ENCODE measurements around the gene SHQ1. TPM values are rescaled to one million over a fixed set of nuclear protein-coding genes. Genes with fewer than 3 reads are reported as not detected.
"Not testable (repeated sequence)": the region's sequence is repeated elsewhere in the genome, so short reads cannot be mapped to it uniquely, and the experiment has no call there.

Gene SHQ1
- total RNA-seq, 2 experiments from 2014 or later = 27.4 to 30.7 TPM

GRCh38 chr3:72746430-72747411 is 101.5 kb downstream of the SHQ1 start:
- Mint-ChIP-seq H3K27me3 (no peaks in the 10 kb centered on the region), H3K27ac (no peak overlapping the region)
- CTCF ChIA-PET = no interaction called here

DNA sequence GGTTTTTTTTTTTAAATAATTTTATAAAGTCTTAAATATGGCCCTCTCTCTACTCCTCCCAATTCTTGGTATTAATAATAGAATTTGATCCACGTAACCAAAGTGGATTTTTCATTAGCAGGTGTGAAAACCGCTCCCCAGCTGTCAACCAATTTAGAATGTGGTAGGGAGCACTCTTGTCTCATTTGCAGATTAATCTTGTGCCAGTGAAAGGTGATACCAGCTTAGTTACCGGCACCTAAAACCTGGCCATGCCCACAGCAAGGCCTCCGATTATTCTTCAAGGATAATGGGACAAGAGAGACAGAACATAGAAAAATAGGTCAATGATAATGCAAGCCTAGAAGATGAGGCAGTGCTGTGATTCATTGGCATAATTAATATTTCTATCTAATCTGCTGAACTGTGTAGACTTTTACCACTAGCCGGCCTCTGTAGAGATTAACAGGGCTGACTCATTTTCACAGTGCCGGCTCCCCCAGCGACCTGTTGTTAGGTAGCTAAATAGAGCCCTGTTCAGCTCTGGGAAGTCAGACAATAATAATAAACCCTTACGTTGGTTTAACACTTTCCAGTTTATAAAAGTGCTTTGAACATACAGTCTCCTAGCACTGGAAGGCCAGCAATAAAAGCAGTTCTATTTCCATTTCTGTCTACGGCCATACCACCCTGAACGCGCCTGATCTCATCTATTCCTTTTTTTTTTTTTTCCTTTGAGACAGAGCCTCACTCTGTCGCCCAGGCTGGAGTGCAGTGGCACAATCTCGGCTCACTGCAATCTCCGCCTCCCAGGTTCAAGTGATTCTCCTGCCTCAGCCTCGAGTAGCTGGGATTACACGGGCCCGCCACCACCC is 102.9 kb downstream of the SHQ1 start:
- DNase-seq (no peak), ATAC-seq (no peak)
- Mint-ChIP-seq H3K27me3 (no peaks in the 10 kb centered on the region), H3K4me3 (no peak overlapping the region), H3K27ac (no peak overlapping the region), H3K4me1 (peaks cover 4% of the 10 kb centered on the region), H3K36me3 (peaks cover 13% of the 10 kb centered on the region), H3K9me3 (ENCODE audit: low read depth) (no peaks in the 10 kb centered on the region)
- CTCF ChIA-PET = no interaction called here

More at GRCh38 chr3:72746430-72747411, 101.5 kb downstream of the SHQ1 start:
- DNase-seq = no peak
- H3K9me3 Mint-ChIP-seq (ENCODE audit: low read depth) = no peaks in the 10 kb centered on the region
- no peak overlapping the region for H3K4me3 Mint-ChIP-seq
- ATAC-seq = no peak
- peaks cover 2% of the 10 kb centered on the region for H3K4me1 Mint-ChIP-seq
- peaks cover 13% of the 10 kb centered on the region for H3K36me3 Mint-ChIP-seq

- Mint-ChIP-seq H3K4me3 (no peak overlapping the region), H3K27ac (no peak overlapping the region), H3K4me1 (peaks cover 4% of the 10 kb centered on the region), H3K27me3 (no peaks in the 10 kb centered on the region), H3K36me3 (peaks cover 5% of the 10 kb centered on the region), H3K9me3 (ENCODE audit: low read depth) (no peaks in the 10 kb centered on the region)
- DNase-seq = no peak
- ATAC-seq = no peak
- CTCF ChIA-PET = no interaction called here
Observed at GRCh38 chr3:72744330-72744729, 103.9 kb downstream of the SHQ1 start.

DNA sequence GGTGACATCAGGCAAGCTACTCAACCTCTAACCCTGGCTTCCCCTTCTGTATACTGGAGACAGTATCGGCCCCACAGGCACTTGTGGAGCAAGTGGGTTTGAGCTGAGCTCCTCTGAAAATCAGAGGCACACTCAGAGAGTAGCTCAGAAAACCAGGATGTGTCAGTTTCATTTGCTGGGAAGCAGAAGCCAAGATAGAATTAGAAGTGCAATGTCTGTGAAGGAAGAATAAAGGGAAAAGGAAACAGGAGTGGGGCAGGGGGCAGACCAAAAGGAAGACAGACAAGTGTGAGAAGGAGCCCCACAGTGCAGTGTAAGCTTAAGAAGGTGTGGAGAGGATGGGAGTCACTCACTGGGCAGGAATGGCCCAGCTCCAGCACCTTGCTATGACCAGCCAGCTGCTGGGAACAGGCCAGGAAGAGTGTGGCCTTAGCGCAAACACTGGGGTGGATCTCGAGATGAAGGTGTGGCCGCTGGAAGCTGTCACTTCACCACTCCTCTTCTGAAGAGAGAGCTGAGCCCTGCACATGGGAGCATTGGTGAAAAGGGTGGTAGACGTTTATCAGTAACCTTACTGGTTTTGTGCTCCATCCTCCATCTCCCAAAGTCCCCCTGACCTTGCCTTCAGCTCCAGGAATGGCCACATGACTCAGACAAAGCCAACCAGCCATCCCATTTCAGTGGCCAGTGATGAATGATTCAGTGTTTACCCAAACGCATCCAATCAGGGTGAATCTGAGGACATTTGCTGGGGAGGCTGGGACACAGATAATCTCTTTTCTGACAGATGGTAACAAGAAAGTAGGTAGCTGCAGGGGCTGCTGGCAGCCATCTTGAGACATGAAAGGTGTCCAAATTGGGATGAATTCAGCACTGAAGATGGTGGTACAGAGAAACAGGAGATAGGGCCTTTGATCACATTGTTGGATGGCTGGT is 108.4 kb downstream of the SHQ1 start:
- DNase-seq (no peak), ATAC-seq (no peak)
- Mint-ChIP-seq H3K27me3 (no peaks in the 10 kb centered on the region), H3K9me3 (ENCODE audit: low read depth) (no peaks in the 10 kb centered on the region), H3K4me3 (peak overlapping the region; percentile 72), H3K27ac (peak overlapping the region; percentile 44), H3K36me3 (no peaks in the 10 kb centered on the region), H3K4me1 (peaks cover 17% of the 10 kb centered on the region)
- CTCF ChIA-PET = interaction anchor here (0.6 to 1.3 kb wide), 4 partner anchors 12 to 257 kb away, joined by 3 to 4 read pairs (median 3); partner anchors contain the start of gene PPP4R2

DNA sequence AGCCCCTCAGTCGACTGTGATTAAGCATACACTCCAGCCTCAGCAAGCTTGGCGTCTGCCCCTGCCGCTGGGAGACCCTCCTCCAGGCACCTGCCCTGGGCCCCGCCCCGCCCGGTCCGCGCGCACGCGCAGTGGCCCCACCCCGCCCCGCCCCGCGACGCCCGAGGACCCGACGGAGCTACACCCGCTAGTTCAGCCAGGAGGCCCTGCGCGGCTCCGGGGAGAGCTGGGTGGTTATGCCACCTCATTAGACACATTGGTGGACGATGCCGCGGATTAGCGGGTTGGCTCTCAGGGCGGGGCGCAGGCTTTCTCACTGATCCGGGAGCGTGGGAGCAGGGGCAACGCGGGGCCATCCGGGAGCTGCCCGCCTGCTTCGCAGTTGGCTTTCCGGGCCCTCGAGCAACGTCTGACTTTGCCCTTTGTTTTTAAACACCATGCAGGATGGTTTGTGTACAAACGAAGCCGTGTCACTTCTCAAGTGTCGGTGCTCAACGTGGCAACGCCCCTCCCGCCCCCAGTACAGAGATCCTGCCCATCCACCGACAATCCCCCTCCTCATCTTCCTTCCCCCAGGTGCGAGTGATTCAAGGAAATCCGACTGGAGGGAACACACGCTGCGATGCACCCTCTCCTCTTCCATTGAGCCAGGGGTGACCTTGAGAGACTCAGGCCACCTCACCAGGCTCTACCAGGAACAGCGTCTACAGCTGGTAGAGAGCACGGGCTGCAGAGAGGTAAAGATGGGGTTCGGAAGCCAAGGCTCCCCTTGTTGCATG is 109.3 kb downstream of the SHQ1 start:
- H3K4me1 Mint-ChIP-seq = peaks cover 17% of the 10 kb centered on the region
- H3K4me3 Mint-ChIP-seq = peak overlapping the region; percentile 72
- DNase-seq (peak; percentile 77), ATAC-seq (peak; percentile 97)
- no peak overlapping the region for H3K27ac Mint-ChIP-seq
- peaks cover 3% of the 10 kb centered on the region for H3K9me3 Mint-ChIP-seq (ENCODE audit: low read depth)
- CTCF ChIA-PET = interaction anchor here (0.6 to 1.3 kb wide), 4 partner anchors 13 to 258 kb away, joined by 3 to 4 read pairs (median 3); partner anchors contain the start of gene PPP4R2
- peaks cover 1% of the 10 kb centered on the region for H3K36me3 Mint-ChIP-seq
- no peaks in the 10 kb centered on the region for H3K27me3 Mint-ChIP-seq

DNA sequence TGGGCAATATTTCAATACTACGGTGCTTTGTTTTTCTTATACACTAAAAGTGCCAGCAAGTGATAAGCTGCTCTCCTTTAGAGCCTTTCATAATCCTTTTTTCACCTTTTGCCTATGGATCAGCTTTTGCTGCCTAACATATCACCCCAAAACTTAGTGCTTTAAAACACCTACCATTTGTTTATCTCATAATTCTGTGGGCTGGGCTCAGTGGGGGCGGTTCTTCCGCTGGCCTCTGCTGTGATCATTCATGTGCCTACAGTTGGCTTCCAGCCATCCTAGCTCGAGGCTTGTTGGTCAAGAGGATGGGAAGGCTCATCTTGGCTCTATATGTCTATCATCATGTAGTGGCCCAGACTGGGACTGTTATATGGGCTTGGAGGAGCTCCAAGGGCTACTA is 113.2 kb downstream of the SHQ1 start:
- H3K36me3 Mint-ChIP-seq; H3K27ac Mint-ChIP-seq; H3K27me3 Mint-ChIP-seq; H3K9me3 Mint-ChIP-seq (ENCODE audit: low read depth); H3K4me3 Mint-ChIP-seq; CTCF ChIA-PET; DNase-seq; ATAC-seq: not testable (repeated sequence)
- peaks cover 16% of the 10 kb centered on the region for H3K4me1 Mint-ChIP-seq

DNA sequence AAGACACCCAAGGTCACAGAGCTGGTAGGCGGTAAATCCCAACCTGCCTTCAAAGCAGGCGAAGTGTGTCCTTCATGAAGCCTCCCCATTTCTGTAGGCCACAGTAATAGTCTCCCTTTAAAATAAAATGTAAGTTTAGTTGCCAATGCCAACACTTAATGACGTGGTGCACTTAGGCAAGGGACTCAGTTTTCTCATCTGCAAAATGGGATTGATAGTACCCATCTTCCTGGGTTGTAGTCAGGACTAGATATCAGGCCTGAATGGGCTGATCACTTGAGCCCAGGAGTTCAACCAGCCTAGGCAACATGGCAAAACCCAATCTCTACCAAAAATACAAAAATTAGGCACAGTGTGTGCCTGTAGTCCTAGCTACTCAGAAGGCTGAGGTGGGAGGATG is 114.6 kb downstream of the SHQ1 start:
- DNase-seq (no peak), ATAC-seq (no peak)
- H3K9me3 Mint-ChIP-seq (ENCODE audit: low read depth) = peaks cover 5% of the 10 kb centered on the region
- CTCF ChIA-PET = no interaction called here
- peaks cover 8% of the 10 kb centered on the region for H3K4me1 Mint-ChIP-seq
- no peaks in the 10 kb centered on the region for H3K27me3 Mint-ChIP-seq
- peaks cover 3% of the 10 kb centered on the region for H3K36me3 Mint-ChIP-seq
- no peak overlapping the region for H3K27ac Mint-ChIP-seq
- H3K4me3 Mint-ChIP-seq = no peak overlapping the region

GRCh38 chr3:72732666-72733345 is 115.4 kb downstream of the SHQ1 start:
- H3K27ac Mint-ChIP-seq; DNase-seq; H3K4me3 Mint-ChIP-seq; H3K36me3 Mint-ChIP-seq; CTCF ChIA-PET; H3K27me3 Mint-ChIP-seq; ATAC-seq; H3K4me1 Mint-ChIP-seq; H3K9me3 Mint-ChIP-seq (ENCODE audit: low read depth): not testable (repeated sequence)

- peaks cover 2% of the 10 kb centered on the region for H3K36me3 Mint-ChIP-seq
- H3K4me3 Mint-ChIP-seq = no peak overlapping the region
- peaks cover 2% of the 10 kb centered on the region for H3K9me3 Mint-ChIP-seq (ENCODE audit: low read depth)
- DNase-seq = no peak
- CTCF ChIA-PET = no interaction called here
- no peaks in the 10 kb centered on the region for H3K27me3 Mint-ChIP-seq
- ATAC-seq = no peak
- no peaks in the 10 kb centered on the region for H3K4me1 Mint-ChIP-seq
- H3K27ac Mint-ChIP-seq = no peak overlapping the region
Observed at GRCh38 chr3:72728958-72729467, 119.2 kb downstream of the SHQ1 start.

DNA sequence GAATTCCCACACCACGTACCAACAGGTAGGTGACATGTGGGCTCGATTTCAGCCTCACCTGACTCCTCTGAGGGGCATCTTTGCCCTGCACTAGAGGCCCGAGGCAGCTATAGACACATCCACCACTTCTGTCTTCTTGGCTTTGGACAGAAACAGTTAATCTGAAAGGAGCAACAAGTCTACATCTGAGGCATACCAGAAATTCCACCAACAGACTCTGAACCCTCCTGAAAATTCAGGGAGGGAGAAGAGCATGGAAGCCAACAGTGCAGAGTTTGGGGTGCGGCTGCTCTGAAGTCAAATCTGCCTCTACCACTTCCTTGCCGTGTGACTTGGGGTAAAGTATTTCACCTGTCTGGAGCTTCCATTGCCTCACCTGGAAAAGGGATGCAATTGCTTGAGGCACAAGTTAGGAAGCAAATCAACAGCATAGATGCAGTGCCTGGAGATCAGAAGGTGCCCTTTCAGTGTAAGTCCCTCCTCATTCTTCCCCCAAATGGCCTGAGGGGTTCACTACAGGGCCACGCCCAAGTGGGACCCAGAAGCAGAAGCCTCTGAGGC is 119.8 kb downstream of the SHQ1 start:
- no peaks in the 10 kb centered on the region for H3K27me3 Mint-ChIP-seq
- CTCF ChIA-PET = no interaction called here
- H3K27ac Mint-ChIP-seq = no peak overlapping the region
- peaks cover 3% of the 10 kb centered on the region for H3K4me1 Mint-ChIP-seq
- H3K4me3 Mint-ChIP-seq = no peak overlapping the region
- peaks cover 2% of the 10 kb centered on the region for H3K9me3 Mint-ChIP-seq (ENCODE audit: low read depth)
- peaks cover 2% of the 10 kb centered on the region for H3K36me3 Mint-ChIP-seq
- no peak for ATAC-seq
- no peak for DNase-seq

GRCh38 chr3:72727726-72728125 is 120.5 kb downstream of the SHQ1 start:
- H3K36me3 Mint-ChIP-seq = no peaks in the 10 kb centered on the region

More at GRCh38 chr3:72727726-72728125, 120.5 kb downstream of the SHQ1 start:
- H3K4me3 Mint-ChIP-seq = no peak overlapping the region
- no peaks in the 10 kb centered on the region for H3K9me3 Mint-ChIP-seq (ENCODE audit: low read depth)
- DNase-seq (no peak), ATAC-seq (no peak)
- H3K27ac Mint-ChIP-seq = no peak overlapping the region
- CTCF ChIA-PET = no interaction called here
- H3K4me1 Mint-ChIP-seq = peaks cover 9% of the 10 kb centered on the region
- no peaks in the 10 kb centered on the region for H3K27me3 Mint-ChIP-seq

All from activated CD8-positive, alpha-beta memory T cell treated with anti-CD3 and anti-CD28 coated beads, Interleukin-2, amount 10 ng/mL, durations not matched to agents 7 days and 5 days (primary cell).